ENCODE data around the gene RXYLT1.
"Not testable (repeated sequence)": the region's sequence is repeated elsewhere in the genome, so short reads cannot be mapped to it uniquely, and the experiment has no call there.

The RXYLT1 gene

DNA sequence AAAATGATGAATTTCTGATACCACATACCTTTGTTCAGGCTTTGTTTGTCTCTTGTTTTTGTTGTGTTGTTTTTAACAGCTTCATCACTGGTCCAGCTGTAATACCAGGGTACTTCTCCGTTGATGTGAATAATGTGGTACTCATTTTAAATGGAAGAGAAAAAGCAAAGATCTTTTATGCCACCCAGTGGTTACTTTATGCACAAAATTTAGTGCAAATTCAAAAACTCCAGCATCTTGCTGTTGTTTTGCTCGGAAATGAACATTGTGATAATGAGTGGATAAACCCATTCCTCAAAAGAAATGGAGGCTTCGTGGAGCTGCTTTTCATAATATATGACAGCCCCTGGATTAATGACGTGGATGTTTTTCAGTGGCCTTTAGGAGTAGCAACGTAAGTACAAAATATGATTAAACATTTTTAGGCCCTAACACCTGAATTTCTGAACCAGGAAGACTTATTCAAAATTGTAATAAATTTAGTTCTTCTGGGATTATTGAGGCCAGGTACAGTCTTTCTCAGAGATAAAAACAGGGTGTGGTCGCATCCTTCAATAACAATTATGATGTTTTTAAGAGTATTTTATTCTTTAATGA is 22.4 kb downstream of the RXYLT1 start:
- no peak for DNase-seq (ENCODE audit: low read depth)

- DNase-seq (ENCODE audit: low read depth): no peak
Measured at GRCh38 chr12:63804746-63805145, 25.0 kb downstream of the RXYLT1 start.

DNA sequence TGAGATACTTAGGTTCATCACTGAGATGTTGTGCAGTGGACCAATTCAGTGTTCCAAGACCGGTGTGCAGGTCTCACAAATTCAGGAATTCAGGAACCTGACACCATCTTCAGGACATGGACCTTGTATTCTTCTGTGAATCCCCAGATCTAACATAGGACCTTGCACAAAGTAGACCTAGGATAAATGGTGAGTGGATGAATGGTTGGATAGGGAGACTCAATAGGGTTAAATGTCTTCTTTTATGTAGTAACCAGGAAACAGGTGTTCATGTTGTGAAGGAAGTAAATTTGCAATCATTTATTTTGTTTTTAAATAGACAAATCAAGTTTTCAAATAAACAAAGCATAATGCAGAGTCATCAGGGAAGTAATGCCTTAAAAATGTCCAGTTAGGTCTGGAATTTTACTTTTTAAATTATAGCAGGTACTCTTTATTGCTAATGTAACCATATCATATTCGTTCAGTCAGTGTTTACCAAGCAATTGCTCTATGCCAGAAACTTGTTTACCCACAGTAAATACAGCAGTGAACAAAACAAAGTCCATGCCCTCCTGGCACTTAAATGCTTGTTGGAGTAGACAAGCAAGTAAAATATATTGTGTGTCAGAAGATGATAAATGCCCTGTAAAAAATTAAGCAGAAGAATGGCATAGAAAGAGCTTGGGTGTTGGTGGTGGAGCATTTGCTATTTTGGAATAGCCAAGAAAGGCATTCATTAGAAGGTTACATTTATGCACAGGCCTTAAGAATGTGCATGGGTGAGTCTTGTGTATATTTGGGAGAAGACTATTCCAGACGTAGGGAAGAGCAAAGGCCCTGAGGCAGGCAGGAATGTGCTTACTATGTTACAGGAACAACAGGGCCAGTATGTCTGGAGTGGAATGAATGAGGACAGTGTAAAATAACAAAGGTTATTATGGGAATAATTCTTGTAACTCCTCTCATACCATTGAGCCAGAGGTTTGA is 26.3 kb downstream of the RXYLT1 start:
- DNase-seq (ENCODE audit: low read depth): no peak

GRCh38 chr12:63808631-63809030 is 28.9 kb downstream of the RXYLT1 start:
- no peak for DNase-seq (ENCODE audit: low read depth)

DNA sequence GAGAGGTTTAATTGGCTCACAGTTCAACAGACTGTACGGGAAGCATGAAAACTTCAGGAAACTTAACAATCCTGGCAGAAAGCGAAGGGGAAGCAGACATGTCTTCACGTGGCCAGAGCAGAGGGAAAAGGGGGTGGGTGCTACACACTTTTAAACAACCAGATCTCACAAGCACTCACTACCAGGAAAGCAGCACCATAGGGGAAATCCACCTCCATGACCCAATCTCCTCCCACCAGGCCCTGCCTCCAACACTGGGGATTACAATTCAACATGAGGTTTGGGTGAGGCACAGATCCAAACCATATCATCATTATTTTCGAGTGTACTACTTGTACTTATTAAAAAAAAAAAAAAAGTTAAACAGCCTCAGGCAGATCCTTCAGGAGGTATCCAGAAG is 29.9 kb downstream of the RXYLT1 start:
- DNase-seq (ENCODE audit: low read depth): no peak

- no peak for DNase-seq (ENCODE audit: low read depth)
Measured at GRCh38 chr12:63811334-63811733, 31.6 kb downstream of the RXYLT1 start.

DNA sequence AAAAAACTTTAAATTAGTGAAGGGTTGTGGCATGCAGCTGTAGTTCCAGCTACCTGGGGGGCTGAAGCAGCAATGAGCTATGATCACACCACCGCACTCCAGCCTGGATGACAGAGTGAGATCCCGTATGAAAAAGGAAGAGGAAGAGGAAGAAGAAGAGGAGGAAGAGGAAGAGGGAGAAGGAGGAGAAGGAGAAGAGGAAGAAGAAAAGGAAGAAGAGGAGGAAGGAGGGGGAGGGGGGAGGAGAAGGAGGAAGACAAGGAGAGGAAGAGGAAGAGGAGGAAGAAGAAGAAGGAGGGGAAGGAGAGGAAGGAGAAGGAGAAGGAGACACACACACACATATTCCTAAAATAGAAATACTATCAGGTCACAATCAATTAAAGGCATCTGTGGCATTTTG is 32.0 kb downstream of the RXYLT1 start:
- no peak for DNase-seq (ENCODE audit: low read depth)

- DNase-seq (ENCODE audit: low read depth): no peak
Measured at GRCh38 chr12:63814146-63814772, 34.5 kb downstream of the RXYLT1 start.

DNA sequence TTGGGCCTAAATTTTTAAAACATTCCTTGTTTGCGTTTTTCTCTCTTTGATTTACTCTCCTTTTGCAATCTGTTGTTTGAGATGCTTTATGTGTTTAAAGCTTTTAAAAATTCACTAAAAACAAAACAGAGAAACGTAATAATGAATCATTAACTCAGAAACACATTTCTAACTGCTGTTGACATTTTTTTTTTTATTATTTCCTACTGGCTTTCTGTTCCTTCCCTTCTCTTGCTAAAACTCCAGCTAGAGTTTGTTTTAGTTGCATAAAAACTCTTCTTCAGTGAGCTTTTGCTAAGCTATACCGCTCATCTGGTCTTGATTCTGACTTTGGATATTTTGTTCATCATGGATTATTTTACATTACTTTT is 35.8 kb downstream of the RXYLT1 start:
- DNase-seq (ENCODE audit: low read depth): no peak

GRCh38 chr12:63816031-63816430 is 36.3 kb downstream of the RXYLT1 start:
- no peak for DNase-seq (ENCODE audit: low read depth)

GRCh38 chr12:63820427-63820826 is 40.7 kb downstream of the RXYLT1 start:
- DNase-seq (ENCODE audit: low read depth): no peak

DNA sequence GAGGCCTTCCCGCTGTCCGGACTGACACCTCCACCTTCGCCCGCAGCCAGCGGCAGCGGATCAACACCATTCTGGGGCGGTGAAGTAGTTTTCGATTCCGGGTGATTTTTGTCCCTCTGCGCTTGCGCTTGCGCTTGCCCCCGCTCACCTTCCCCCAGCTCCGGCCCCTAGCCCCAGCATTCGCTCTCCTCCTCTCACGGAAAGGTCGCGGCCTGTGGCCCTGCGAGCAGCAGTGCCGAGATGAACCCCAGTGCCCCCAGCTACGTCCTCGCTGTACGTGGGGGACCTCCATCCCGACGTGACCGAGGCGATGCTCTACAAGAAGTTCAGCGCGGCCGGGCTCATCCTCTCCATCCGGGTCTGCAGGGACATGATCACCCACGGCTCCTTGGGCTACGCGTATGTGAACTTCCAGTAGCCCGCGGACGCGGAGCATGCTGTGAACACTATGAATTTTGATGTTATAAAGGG is 42.1 kb downstream of the RXYLT1 start:
- no peak for DNase-seq (ENCODE audit: low read depth)

DNA sequence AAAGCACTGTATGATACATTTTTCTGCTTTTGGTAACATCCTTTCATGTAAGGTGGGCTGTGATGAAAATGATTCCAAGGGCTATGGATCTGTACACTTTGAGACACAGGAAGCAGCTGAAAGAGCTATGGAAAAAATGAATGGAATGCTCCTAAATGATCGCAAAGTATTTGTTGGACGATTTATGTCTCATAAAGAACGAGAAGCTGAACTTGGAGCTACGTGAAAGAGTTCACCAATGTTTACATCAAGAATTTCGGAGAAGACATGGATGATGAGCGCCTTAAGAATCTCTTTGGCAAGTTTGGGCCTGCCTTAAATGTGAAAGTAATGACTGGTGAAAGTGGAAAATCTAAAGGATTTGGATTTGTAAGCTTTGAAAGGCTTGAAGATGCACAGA is 42.6 kb downstream of the RXYLT1 start:
- DNase-seq (ENCODE audit: low read depth): no peak

- DNase-seq (ENCODE audit: low read depth): no peak
Measured at GRCh38 chr12:63823040-63823439, 43.3 kb downstream of the RXYLT1 start.

DNA sequence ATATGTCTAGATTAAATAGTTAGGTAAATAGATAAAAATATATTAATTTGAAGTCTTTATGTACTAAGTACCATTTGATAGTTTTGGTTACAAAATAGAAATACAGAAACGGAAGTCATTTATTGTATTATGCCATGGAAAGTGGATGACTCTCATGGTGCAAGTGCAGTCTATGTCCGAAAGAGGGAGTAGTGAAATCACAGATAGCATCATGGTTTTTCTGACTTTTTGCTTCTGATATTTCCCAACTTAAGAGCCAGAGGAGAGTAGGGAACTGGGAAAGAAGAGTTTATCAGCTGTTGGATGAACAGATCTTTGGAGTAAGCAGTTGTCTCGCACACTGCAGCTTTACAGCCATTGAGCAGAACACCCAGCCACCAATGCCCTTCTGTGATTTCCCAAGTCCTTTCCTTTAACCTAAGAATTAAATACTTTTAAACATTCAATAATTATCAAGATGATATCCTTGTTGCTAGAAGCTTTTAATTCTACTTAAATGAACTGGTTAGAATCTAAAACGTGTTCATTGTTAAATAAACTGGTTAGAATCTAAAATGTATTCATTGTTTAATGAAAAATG is 46.4 kb downstream of the RXYLT1 start:
- no peak for DNase-seq (ENCODE audit: low read depth)

- no peak for DNase-seq (ENCODE audit: low read depth)
Measured at GRCh38 chr12:63828867-63829266, 49.2 kb downstream of the RXYLT1 start.

DNA sequence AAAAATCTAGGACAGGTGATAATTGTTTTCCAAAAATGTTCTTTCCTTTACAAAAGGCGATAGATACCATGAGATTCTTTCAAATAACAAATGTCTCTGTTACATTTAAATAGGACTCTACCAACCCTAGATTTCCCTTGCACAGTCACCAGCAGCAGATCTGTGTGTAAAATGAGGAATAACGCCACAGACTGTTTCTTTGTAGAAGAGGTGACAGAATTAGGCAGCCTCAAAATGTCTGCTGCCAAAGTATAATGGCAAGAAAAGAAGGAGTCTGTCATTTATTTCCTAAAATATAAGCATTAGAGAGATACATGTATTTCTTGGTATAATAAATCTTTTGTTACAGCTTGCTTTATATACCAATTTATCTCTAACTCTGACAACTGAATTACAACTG is 56.3 kb downstream of the RXYLT1 start:
- DNase-seq (ENCODE audit: low read depth): no peak

- DNase-seq (ENCODE audit: low read depth): no peak
Measured at GRCh38 chr12:63836936-63837335, 57.2 kb downstream of the RXYLT1 start.

DNA sequence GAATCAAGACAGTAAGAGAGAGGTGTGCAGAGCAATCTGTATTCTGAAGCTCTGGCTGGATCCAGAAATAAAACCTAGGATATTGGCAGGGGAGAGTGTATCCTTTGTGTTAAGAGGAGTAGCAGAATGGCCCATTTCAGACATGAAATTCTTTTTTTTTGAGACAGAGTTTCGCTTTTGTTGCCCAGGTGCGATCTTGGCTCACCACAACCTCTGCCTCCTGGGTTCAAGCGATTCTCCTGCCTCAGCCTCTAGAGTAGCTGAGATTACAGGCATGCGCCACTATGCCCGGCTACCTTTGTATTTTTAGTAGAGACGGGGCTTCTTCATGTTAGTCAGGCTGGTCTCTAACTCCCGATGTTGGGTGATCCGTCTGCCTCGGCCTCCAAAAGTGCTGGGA is 58.7 kb downstream of the RXYLT1 start:
- DNase-seq (ENCODE audit: low read depth): no peak

- DNase-seq (ENCODE audit: low read depth): no peak
Measured at GRCh38 chr12:63841011-63841410, 61.3 kb downstream of the RXYLT1 start.

- DNase-seq (ENCODE audit: low read depth): no peak
Measured at GRCh38 chr12:63841571-63841970, 61.9 kb downstream of the RXYLT1 start.

GRCh38 chr12:63842750-63843149 is 63.0 kb downstream of the RXYLT1 start:
- not testable (repeated sequence) for DNase-seq (ENCODE audit: low read depth)

Measured in stimulated activated CD8-positive, alpha-beta memory T cell treated with anti-CD3 and anti-CD28 coated beads, Interleukin-7, amount 100 ng/mL, for 24 hours (primary cell).